Liver (tissue), 9 donors: ENCODE data around the gene ZNF138. TPM values are rescaled to one million over a fixed set of nuclear protein-coding genes. Genes with fewer than 3 reads are reported as not detected.
"Not testable (repeated sequence)": the region's sequence is repeated elsewhere in the genome, so short reads cannot be mapped to it uniquely, and the experiment has no call there.

Source experiments
- DNase-seq: peaks from one replicate; pipeline ENCODE4 v3.0.0-alpha.2; 2017; ENCODE audit warnings: low spot score
- H3K27ac ChIP-seq, 2 donors: one replicate each; pipeline ENCODE4 v1.7.0; 2013; ENCODE audit warnings: inconsistent platforms in 2 of 2, low read length in 2 of 2, control low read depth in 1 of 2, low read depth in 1 of 2, mild to moderate bottlenecking in 1 of 2
- H3K27me3 ChIP-seq, 4 donors: one replicate each; pipeline versions ENCODE4 v1.6.1 to v1.7.0; 2013; ENCODE audit warnings: low read length in 3 of 4, inconsistent platforms in 1 of 4, mild to moderate bottlenecking in 1 of 4, moderate library complexity in 1 of 4; ENCODE audit not compliant: control insufficient read depth in 4 of 4, insufficient read depth in 4 of 4
- H3K36me3 ChIP-seq, 4 donors: one replicate each; pipeline versions ENCODE4 v1.6.1 to v1.7.0; 2013; ENCODE audit warnings: low read length in 3 of 4, mild to moderate bottlenecking in 3 of 4, low read depth in 1 of 4, moderate library complexity in 1 of 4; ENCODE audit not compliant: control insufficient read depth in 4 of 4, insufficient read depth in 3 of 4
- H3K4me1 ChIP-seq, 4 donors: one replicate each; pipeline versions ENCODE4 v1.6.1 to v1.7.0; 2013; ENCODE audit warnings: low read length in 3 of 4, mild to moderate bottlenecking in 3 of 4, moderate library complexity in 1 of 4; ENCODE audit not compliant: control insufficient read depth in 4 of 4, insufficient read depth in 4 of 4
- H3K4me3 ChIP-seq, 3 donors: one replicate each; pipeline versions ENCODE4 v1.6.1 to v1.7.0; 2013; ENCODE audit warnings: low read length in 3 of 3, control low read depth in 1 of 3, low read depth in 1 of 3, mild to moderate bottlenecking in 1 of 3
- H3K9ac ChIP-seq, 2 donors: one replicate each; pipeline ENCODE4 v1.7.0; 2013; ENCODE audit warnings: low read length in 2 of 2, mild to moderate bottlenecking in 2 of 2, moderate library complexity in 2 of 2, control low read depth in 1 of 2, low read depth in 1 of 2
- H3K9me3 ChIP-seq, 4 donors: one replicate each; pipeline versions ENCODE4 v1.6.1 to v1.7.0; 2013; ENCODE audit warnings: low read length in 3 of 4; ENCODE audit not compliant: control insufficient read depth in 4 of 4
- ATF3 ChIP-seq: IDR thresholded peaks from 2 replicates; pipeline ENCODE4 v1.6.1; 2016; ENCODE audit warnings: antibody characterized with exemption
- CTCF ChIP-seq: fragments of 150-350 bp; IDR thresholded peaks from 2 replicates; pipeline ENCODE4 v1.5.1; 2017; ENCODE audit warnings: improper control_type of control experiment, low read depth, low read length; ENCODE audit not compliant: missing input control
- EGR1 ChIP-seq, 2 donors: IDR thresholded peaks; 2 replicates each; pipeline ENCODE4 v1.6.1; 2016 to 2018; ENCODE audit warnings: antibody characterized with exemption in 2 of 2, low read depth in 2 of 2
- FOXA1 ChIP-seq: IDR thresholded peaks from 2 replicates; pipeline ENCODE4 v1.6.1; 2016; ENCODE audit warnings: antibody characterized with exemption
- FOXA2 ChIP-seq: IDR thresholded peaks from 2 replicates; pipeline ENCODE4 v1.6.1; 2016; ENCODE audit warnings: antibody characterized with exemption
- GABPA ChIP-seq, 2 donors: IDR thresholded peaks in 1 of 2; conservative IDR thresholded peaks in 1 of 2; 2 replicates each; pipeline ENCODE4 v1.6.1; 2016; ENCODE audit warnings: antibody characterized with exemption in 2 of 2, mild to moderate bottlenecking in 1 of 2, moderate library complexity in 1 of 2
- HNF4A ChIP-seq, 2 donors: conservative IDR thresholded peaks; 2 replicates each; pipeline ENCODE4 v1.6.1; 2016; ENCODE audit warnings: antibody characterized with exemption in 2 of 2, mild to moderate bottlenecking in 2 of 2
- HNF4G ChIP-seq: IDR thresholded peaks from 2 replicates; pipeline ENCODE4 v1.6.1; 2016; ENCODE audit warnings: antibody characterized with exemption
- JUND ChIP-seq, 2 donors: IDR thresholded peaks; 2 replicates each; pipeline ENCODE4 v1.6.1; 2016; ENCODE audit warnings: antibody characterized with exemption in 2 of 2
- MAX ChIP-seq: IDR thresholded peaks from 2 replicates; pipeline ENCODE4 v1.6.1; 2016; ENCODE audit warnings: antibody characterized with exemption
- NR2F2 ChIP-seq: IDR thresholded peaks from 2 replicates; pipeline ENCODE4 v1.6.1; 2016; ENCODE audit warnings: antibody characterized with exemption
- RAD21 ChIP-seq, 2 donors: IDR thresholded peaks; 2 replicates each; pipeline ENCODE4 v1.6.1; 2016; ENCODE audit warnings: antibody characterized with exemption in 2 of 2, mild to moderate bottlenecking in 2 of 2
- REST ChIP-seq: IDR thresholded peaks from 2 replicates; pipeline ENCODE4 v1.6.1; 2016; ENCODE audit warnings: antibody characterized with exemption, mild to moderate bottlenecking
- RXRA ChIP-seq, 2 donors: IDR thresholded peaks; 2 replicates each; pipeline ENCODE4 v1.6.1; 2017 to 2018; ENCODE audit warnings: antibody characterized with exemption in 2 of 2, mild to moderate bottlenecking in 1 of 2
- SP1 ChIP-seq: IDR thresholded peaks from 2 replicates; pipeline ENCODE4 v1.6.1; 2018; ENCODE audit warnings: antibody characterized with exemption, mild to moderate bottlenecking
- TAF1 ChIP-seq: conservative IDR thresholded peaks from 2 replicates; pipeline ENCODE4 v1.6.1; 2016; ENCODE audit warnings: antibody characterized with exemption, mild to moderate bottlenecking
- YY1 ChIP-seq: IDR thresholded peaks from 2 replicates; pipeline ENCODE4 v1.6.1; 2016; ENCODE audit warnings: antibody characterized with exemption, mild to moderate bottlenecking
- ZBTB33 ChIP-seq: IDR thresholded peaks from 2 replicates; pipeline ENCODE4 v1.6.1; 2016; ENCODE audit warnings: antibody characterized with exemption
- WGBS: extraction: QIAGEN DNeasy Blood & Tissue Kit; methylation state at CpG from one replicate; pipeline ENCODE4 v1.1.7; 2013; 5-methylcytosine and 5-hydroxymethylcytosine counted together
- polyA plus RNA-seq, 2 donors: library from polyadenylated mRNA; stranded (reverse) in 1 of 2; unstranded in 1 of 2; fragments of 200-250 nt in 1 of 2; fragments of >200 nt in 1 of 2; fragmentation: Nextera tagmentation in 1 of 2; extraction: Ambion mirVana in 1 of 2; gene quantifications; one replicate each; pipeline versions ENCODE4 v1.2.1 to v1.2.3, GENCODE V29; 2013 to 2015
- total RNA-seq, 2 donors: library from RNA; depleted of rRNA; stranded (reverse); fragments of >200 nt; gene quantifications; one replicate each; pipeline ENCODE4 v1.2.3, GENCODE V29; 2014
- donor health status: healthy.
- donor health status: healthy.
- donor health status: healthy.
- donor health status: healthy.
- donor health status: healthy.

The ZNF138 gene
- total and polyA plus RNA-seq, 4 donors, result 1.4 to 4.5 (median 3.7) TPM

- no peak for TF ChIP-seq REST
- TF ChIP-seq HNF4G, result no peak
- no peak for TF ChIP-seq ATF3
These were observed 948 bp downstream of the ZNF138 start (continued) for GRCh38 chr7:64795176-64795575.

GRCh38 chr7:64799169-64799568 lies 4.9 kb downstream of the ZNF138 start:
- H3K9me3 ChIP-seq, H3K36me3 ChIP-seq, H3K9ac ChIP-seq, H3K27ac ChIP-seq, DNase-seq, H3K4me3 ChIP-seq, H3K27me3 ChIP-seq: not testable (repeated sequence)
- WGBS, result 97% methylated on average over 8 of the region's 8 CpGs
- peaks cover 0 to 12% (median 5%) of the 10 kb centered on the region in 4 donors for H3K4me1 ChIP-seq

GRCh38 chr7:64802699-64803098 lies 8.5 kb downstream of the ZNF138 start:
- WGBS, result 86% methylated on average over 2 of the region's 2 CpGs
- DNase-seq, result no peak
- Histone ChIP-seq H3K9ac (no peak overlapping the region), H3K4me1 (no peaks in the 10 kb centered on the region), H3K27ac (no peak overlapping the region), H3K9me3 (no peaks in the 10 kb centered on the region), H3K36me3 (peaks cover 3 to 6% (median 5%) of the 10 kb centered on the region in 4 donors), H3K27me3 (no peaks in the 10 kb centered on the region), H3K4me3 (no peak overlapping the region)
- TF ChIP-seq NR2F2 (no peak), CTCF (no peak), HNF4G (no peak), FOXA2 (no peak), YY1 (no peak), GABPA (IDR thresholded peaks at IDR 0.05 in 1 of 2, conservative IDR thresholded peaks at IDR 0.05 in 1 of 2) (no peak), RXRA (IDR thresholded peaks at IDR 0.05) (no peak), ZBTB33 (no peak), TAF1 (no peak), SP1 (no peak), REST (no peak), MAX (no peak), RAD21 (IDR thresholded peaks at IDR 0.05) (no peak), HNF4A (conservative IDR thresholded peaks at IDR 0.05) (no peak), JUND (IDR thresholded peaks at IDR 0.05) (no peak), EGR1 (IDR thresholded peaks at IDR 0.05; ENCODE audit: low read depth in 2 of 2) (no peak), FOXA1 (no peak)
